ENCODE results near the gene KSR2.

Gene KSR2

GRCh38 chr12:117649796-117650195 is 319.0 kb downstream of the KSR2 start:
- ChIA-PET CTCF (no interaction called here), POLR2A (no interaction called here)
- no peaks in the 10 kb centered on the region for H3K4me1 ChIP-seq (ENCODE audit: control insufficient read depth, insufficient read depth, low read length)
- TF ChIP-seq ZNF2 (tag by site-specific recombination; IDR thresholded peaks at IDR 0.05), result no peak
- no peak for TF ChIP-seq SCRT1 (tag by site-specific recombination; IDR thresholded peaks at IDR 0.05; ENCODE audit: borderline replicate concordance)
- H3K27ac ChIP-seq (ENCODE audit: extremely low read depth, low read depth, low read length), result no peak overlapping the region
- H3K36me3 ChIP-seq (ENCODE audit: control insufficient read depth in 2 of 2, insufficient read depth in 1 of 2, low read length in 2 of 2), result no peaks in the 10 kb centered on the region
- H3K4me3 ChIP-seq (ENCODE audit: low read depth, low read length), result no peak overlapping the region
- H3K9me3 ChIP-seq (ENCODE audit: control insufficient read depth, insufficient read depth, low read depth, low read length), result no peaks in the 10 kb centered on the region

GRCh38 chr12:117646520-117646919 is 322.3 kb downstream of the KSR2 start:
- Histone ChIP-seq H3K27ac (ENCODE audit: extremely low read depth, low read depth, low read length) (no peak overlapping the region), H3K4me3 (ENCODE audit: low read depth, low read length) (no peak overlapping the region), H3K9me3 (ENCODE audit: control insufficient read depth, insufficient read depth, low read depth, low read length) (no peaks in the 10 kb centered on the region), H3K36me3 (ENCODE audit: control insufficient read depth in 2 of 2, insufficient read depth in 1 of 2, low read length in 2 of 2) (no peaks in the 10 kb centered on the region), H3K4me1 (ENCODE audit: control insufficient read depth, insufficient read depth, low read length) (no peaks in the 10 kb centered on the region)
- TF ChIP-seq ZNF660 (tag by site-specific recombination; IDR thresholded peaks at IDR 0.05), result no peak
- no peak for TF ChIP-seq ZNF518A (tag by site-specific recombination; conservative IDR thresholded peaks at IDR 0.05; ENCODE audit: low read depth)
- no peak for TF ChIP-seq ZNF416 (tag by site-specific recombination; IDR thresholded peaks at IDR 0.05)
- TF ChIP-seq ZNF394 (tag by site-specific recombination; IDR thresholded peaks at IDR 0.05; ENCODE audit: borderline replicate concordance), result no peak
- TF ChIP-seq ZNF19 (tag by site-specific recombination; IDR thresholded peaks at IDR 0.05; ENCODE audit: low read depth), result no peak
- no peak for TF ChIP-seq ZBTB44 (tag by site-specific recombination; IDR thresholded peaks at IDR 0.05)
- POLR2A ChIA-PET, result interaction anchor here (0.6 kb wide), 1 partner anchor 11 kb away, joined by 3 read pairs; no protein-coding TSS in a partner anchor
- CTCF ChIA-PET, result no interaction called here

DNA sequence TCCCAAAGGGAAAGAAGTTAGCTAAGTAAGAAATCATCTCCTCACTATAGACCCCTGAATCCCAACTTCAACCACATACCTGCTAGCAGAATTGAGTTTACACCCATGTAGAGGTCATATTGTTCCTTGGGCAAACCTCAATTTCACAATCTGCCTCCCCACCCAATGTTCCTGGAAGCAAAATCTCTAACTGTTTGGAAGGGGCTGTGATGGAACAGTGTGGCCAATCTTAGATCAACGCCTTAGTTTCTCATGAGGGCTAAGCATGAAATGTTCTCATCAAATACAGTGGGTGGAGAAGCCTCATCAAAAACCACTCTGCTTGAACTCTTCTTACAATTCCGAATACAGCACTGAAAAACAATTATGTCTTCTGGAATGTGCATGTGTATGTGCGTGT is 323.3 kb downstream of the KSR2 start:
- ChIA-PET POLR2A (no interaction called here), CTCF (no interaction called here)
- Histone ChIP-seq H3K9me3 (ENCODE audit: control insufficient read depth, insufficient read depth, low read depth, low read length) (no peaks in the 10 kb centered on the region), H3K4me3 (ENCODE audit: low read depth, low read length) (no peak overlapping the region), H3K4me1 (ENCODE audit: control insufficient read depth, insufficient read depth, low read length) (no peaks in the 10 kb centered on the region), H3K36me3 (ENCODE audit: control insufficient read depth in 2 of 2, insufficient read depth in 1 of 2, low read length in 2 of 2) (no peaks in the 10 kb centered on the region), H3K27ac (ENCODE audit: extremely low read depth, low read depth, low read length) (no peak overlapping the region)
- TF ChIP-seq ZNF626 (tag by site-specific recombination; IDR thresholded peaks at IDR 0.05) (no peak), ZNF157 (tag by site-specific recombination; IDR thresholded peaks at IDR 0.05) (no peak), ZNF548 (tag by site-specific recombination; IDR thresholded peaks at IDR 0.05) (no peak), ZNF366 (tag by site-specific recombination; conservative IDR thresholded peaks at IDR 0.05) (no peak), ZNF449 (tag by site-specific recombination; IDR thresholded peaks at IDR 0.05) (no peak), ZBTB26 (tag by site-specific recombination; optimal IDR thresholded peaks at IDR 0.05) (no peak), KLF10 (tag by site-specific recombination; IDR thresholded peaks at IDR 0.05) (no peak), ZNF214 (tag by site-specific recombination; IDR thresholded peaks at IDR 0.05; ENCODE audit: borderline replicate concordance) (no peak)
- TF ChIP-seq, protein P1, sequence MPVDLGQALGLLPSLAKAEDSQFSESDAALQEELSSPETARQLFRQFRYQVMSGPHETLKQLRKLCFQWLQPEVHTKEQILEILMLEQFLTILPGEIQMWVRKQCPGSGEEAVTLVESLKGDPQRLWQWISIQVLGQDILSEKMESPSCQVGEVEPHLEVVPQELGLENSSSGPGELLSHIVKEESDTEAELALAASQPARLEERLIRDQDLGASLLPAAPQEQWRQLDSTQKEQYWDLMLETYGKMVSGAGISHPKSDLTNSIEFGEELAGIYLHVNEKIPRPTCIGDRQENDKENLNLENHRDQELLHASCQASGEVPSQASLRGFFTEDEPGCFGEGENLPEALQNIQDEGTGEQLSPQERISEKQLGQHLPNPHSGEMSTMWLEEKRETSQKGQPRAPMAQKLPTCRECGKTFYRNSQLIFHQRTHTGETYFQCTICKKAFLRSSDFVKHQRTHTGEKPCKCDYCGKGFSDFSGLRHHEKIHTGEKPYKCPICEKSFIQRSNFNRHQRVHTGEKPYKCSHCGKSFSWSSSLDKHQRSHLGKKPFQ (tag by site-specific recombination; IDR thresholded peaks at IDR 0.05), result no peak
- TF ChIP-seq, protein P2, sequence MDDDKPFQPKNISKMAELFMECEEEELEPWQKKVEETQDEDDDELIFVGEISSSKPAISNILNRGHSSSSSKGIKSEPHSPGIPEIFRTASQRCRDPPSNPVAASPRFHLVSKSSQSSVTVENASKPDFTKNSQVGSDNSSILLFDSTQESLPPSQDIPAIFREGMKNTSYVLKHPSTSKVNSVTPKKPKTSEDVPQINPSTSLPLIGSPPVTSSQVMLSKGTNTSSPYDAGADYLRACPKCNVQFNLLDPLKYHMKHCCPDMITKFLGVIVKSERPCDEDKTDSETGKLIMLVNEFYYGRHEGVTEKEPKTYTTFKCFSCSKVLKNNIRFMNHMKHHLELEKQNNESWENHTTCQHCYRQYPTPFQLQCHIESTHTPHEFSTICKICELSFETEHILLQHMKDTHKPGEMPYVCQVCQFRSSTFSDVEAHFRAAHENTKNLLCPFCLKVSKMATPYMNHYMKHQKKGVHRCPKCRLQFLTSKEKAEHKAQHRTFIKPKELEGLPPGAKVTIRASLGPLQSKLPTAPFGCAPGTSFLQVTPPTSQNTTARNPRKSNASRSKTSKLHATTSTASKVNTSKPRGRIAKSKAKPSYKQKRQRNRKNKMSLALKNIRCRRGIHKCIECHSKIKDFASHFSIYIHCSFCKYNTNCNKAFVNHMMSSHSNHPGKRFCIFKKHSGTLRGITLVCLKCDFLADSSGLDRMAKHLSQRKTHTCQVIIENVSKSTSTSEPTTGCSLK (tag by site-specific recombination; IDR thresholded peaks at IDR 0.05), result no peak

Measured in HEK293 (cell line).